ENCODE data around the gene RPL13. TPM values are rescaled to one million over a fixed set of nuclear protein-coding genes. Genes with fewer than 3 reads are reported as not detected.
A peak's percentile ranks its signal among the peaks of the same experiment; 100 is the strongest.

RPL13 gene
- total and polyA plus RNA-seq, 9 of the 15 experiments (the other 6 are each of a cell fraction or from before 2014, with no cell fraction given) = 227 to 6,042 (median 1,633) TPM

DNA sequence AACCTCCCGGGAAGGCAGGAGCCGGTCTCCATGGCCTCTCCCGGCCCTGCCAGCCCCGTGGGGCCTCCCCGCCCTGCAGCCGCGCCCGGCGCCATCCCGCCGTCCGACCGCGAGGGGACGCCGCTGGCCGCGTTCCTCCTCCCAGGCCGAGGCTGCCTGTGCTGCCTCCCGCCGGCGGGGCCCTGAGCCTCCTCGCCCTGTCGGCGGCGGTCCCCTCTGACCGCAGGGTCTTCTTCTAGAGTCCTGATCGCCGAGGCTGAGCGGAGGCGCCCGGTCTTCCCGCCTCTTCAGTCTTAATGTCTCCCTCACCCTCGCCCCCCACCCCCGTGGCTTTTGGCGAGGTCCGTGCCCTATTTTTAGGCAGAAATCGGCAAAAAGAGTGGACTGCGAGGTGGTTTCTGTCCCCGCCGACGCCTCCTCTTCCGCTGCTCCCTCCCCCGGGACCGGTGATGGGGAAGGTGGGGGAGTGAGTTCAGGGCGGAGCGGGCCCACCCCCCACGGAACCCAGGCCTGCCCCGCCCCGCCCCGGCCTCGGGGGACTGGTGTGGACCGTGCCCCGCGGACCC, 14.3 kb downstream of the RPL13 start (continued):
- TF ChIP-seq, protein P1, sequence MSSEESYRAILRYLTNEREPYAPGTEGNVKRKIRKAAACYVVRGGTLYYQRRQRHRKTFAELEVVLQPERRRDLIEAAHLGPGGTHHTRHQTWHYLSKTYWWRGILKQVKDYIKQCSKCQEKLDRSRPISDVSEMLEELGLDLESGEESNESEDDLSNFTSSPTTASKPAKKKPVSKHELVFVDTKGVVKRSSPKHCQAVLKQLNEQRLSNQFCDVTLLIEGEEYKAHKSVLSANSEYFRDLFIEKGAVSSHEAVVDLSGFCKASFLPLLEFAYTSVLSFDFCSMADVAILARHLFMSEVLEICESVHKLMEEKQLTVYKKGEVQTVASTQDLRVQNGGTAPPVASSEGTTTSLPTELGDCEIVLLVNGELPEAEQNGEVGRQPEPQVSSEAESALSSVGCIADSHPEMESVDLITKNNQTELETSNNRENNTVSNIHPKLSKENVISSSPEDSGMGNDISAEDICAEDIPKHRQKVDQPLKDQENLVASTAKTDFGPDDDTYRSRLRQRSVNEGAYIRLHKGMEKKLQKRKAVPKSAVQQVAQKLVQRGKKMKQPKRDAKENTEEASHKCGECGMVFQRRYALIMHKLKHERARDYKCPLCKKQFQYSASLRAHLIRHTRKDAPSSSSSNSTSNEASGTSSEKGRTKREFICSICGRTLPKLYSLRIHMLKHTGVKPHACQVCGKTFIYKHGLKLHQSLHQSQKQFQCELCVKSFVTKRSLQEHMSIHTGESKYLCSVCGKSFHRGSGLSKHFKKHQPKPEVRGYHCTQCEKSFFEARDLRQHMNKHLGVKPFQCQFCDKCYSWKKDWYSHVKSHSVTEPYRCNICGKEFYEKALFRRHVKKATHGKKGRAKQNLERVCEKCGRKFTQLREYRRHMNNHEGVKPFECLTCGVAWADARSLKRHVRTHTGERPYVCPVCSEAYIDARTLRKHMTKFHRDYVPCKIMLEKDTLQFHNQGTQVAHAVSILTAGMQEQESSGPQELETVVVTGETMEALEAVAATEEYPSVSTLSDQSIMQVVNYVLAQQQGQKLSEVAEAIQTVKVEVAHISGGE (CRISPR knock-in tag; IDR thresholded peaks at IDR 0.05) = no peak
- TF ChIP-seq, protein P2, sequence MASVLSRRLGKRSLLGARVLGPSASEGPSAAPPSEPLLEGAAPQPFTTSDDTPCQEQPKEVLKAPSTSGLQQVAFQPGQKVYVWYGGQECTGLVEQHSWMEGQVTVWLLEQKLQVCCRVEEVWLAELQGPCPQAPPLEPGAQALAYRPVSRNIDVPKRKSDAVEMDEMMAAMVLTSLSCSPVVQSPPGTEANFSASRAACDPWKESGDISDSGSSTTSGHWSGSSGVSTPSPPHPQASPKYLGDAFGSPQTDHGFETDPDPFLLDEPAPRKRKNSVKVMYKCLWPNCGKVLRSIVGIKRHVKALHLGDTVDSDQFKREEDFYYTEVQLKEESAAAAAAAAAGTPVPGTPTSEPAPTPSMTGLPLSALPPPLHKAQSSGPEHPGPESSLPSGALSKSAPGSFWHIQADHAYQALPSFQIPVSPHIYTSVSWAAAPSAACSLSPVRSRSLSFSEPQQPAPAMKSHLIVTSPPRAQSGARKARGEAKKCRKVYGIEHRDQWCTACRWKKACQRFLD (CRISPR knock-in tag; IDR thresholded peaks at IDR 0.05) = peak; percentile 23; the same call in 1 of the 2 replicates
- no peak for TF ChIP-seq FOXJ2 (tag; IDR thresholded peaks at IDR 0.05)
- TF ChIP-seq SREBF2 (CRISPR knock-in tag; IDR thresholded peaks at IDR 0.05) = no peak
- TF ChIP-seq ZNF589 (CRISPR knock-in tag; IDR thresholded peaks at IDR 0.05; ENCODE audit: low read depth) = no peak
- no peak for TF ChIP-seq ZNF12 (CRISPR knock-in tag; IDR thresholded peaks at IDR 0.05)
- TF ChIP-seq ZNF583 (CRISPR knock-in tag; IDR thresholded peaks at IDR 0.05) = 0 out of 2 replicates have a peak, but pooled peaks have one; percentile 37
- peak; percentile 73; the same call in 1 of the 2 replicates for TF ChIP-seq POLR2A (conservative IDR thresholded peaks at IDR 0.05)
- TF ChIP-seq RFX5 (IDR thresholded peaks at IDR 0.05; ENCODE audit: low read depth, low read length) = no peak
- no peak for TF ChIP-seq KHSRP (IDR thresholded peaks at IDR 0.05)
- TF ChIP-seq, protein P3, sequence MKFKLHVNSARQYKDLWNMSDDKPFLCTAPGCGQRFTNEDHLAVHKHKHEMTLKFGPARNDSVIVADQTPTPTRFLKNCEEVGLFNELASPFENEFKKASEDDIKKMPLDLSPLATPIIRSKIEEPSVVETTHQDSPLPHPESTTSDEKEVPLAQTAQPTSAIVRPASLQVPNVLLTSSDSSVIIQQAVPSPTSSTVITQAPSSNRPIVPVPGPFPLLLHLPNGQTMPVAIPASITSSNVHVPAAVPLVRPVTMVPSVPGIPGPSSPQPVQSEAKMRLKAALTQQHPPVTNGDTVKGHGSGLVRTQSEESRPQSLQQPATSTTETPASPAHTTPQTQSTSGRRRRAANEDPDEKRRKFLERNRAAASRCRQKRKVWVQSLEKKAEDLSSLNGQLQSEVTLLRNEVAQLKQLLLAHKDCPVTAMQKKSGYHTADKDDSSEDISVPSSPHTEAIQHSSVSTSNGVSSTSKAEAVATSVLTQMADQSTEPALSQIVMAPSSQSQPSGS (CRISPR knock-in tag; IDR thresholded peaks at IDR 0.05) = no peak
- TF ChIP-seq, protein P4, sequence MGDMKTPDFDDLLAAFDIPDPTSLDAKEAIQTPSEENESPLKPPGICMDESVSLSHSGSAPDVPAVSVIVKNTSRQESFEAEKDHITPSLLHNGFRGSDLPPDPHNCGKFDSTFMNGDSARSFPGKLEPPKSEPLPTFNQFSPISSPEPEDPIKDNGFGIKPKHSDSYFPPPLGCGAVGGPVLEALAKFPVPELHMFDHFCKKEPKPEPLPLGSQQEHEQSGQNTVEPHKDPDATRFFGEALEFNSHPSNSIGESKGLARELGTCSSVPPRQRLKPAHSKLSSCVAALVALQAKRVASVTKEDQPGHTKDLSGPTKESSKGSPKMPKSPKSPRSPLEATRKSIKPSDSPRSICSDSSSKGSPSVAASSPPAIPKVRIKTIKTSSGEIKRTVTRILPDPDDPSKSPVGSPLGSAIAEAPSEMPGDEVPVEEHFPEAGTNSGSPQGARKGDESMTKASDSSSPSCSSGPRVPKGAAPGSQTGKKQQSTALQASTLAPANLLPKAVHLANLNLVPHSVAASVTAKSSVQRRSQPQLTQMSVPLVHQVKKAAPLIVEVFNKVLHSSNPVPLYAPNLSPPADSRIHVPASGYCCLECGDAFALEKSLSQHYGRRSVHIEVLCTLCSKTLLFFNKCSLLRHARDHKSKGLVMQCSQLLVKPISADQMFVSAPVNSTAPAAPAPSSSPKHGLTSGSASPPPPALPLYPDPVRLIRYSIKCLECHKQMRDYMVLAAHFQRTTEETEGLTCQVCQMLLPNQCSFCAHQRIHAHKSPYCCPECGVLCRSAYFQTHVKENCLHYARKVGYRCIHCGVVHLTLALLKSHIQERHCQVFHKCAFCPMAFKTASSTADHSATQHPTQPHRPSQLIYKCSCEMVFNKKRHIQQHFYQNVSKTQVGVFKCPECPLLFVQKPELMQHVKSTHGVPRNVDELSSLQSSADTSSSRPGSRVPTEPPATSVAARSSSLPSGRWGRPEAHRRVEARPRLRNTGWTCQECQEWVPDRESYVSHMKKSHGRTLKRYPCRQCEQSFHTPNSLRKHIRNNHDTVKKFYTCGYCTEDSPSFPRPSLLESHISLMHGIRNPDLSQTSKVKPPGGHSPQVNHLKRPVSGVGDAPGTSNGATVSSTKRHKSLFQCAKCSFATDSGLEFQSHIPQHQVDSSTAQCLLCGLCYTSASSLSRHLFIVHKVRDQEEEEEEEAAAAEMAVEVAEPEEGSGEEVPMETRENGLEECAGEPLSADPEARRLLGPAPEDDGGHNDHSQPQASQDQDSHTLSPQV (IDR thresholded peaks at IDR 0.05) = peak; percentile 38; the same call in 1 of the 2 replicates
- TF ChIP-seq, protein P5, sequence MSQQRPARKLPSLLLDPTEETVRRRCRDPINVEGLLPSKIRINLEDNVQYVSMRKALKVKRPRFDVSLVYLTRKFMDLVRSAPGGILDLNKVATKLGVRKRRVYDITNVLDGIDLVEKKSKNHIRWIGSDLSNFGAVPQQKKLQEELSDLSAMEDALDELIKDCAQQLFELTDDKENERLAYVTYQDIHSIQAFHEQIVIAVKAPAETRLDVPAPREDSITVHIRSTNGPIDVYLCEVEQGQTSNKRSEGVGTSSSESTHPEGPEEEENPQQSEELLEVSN (IDR thresholded peaks at IDR 0.05; ENCODE audit: borderline replicate concordance in 1 of 2, extremely low read depth in 1 of 2, insufficient read depth in 1 of 2, insufficient read length in 1 of 2, low read depth in 1 of 2, low read length in 1 of 2, poor library complexity in 1 of 2, severe bottlenecking in 1 of 2) = peak; percentile 65 to 75
- no peak for TF ChIP-seq NR2C2 (CRISPR knock-in tag; IDR thresholded peaks at IDR 0.05)
- no peak for TF ChIP-seq NR2C2 (tag; IDR thresholded peaks at IDR 0.05)
- TF ChIP-seq TFAM (CRISPR knock-in tag; conservative IDR thresholded peaks at IDR 0.05) = no peak
